ENCODE measurements around the gene RTN4.
"Not testable (repeated sequence)": the region's sequence is repeated elsewhere in the genome, so short reads cannot be mapped to it uniquely, and the experiment has no call there.

Gene RTN4

DNA sequence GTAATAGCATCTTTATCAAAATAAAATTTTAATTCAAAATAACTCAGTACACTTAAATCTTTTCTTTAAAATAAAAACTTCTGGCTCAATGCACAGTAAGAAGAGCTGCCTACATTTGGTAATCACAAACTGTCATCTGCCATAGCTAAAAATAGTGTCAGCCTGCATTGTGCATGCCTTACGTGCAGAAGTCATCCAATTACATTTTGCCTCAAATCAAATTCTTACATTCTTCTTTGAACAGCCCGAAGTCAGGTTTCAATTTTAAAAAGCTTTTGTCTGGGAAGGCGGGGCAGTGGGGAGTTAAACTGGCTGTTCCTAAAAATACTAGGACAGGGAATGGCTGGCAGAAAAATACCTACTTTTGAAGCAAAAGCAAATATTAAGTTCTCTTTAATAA lies 51.1 kb downstream of the RTN4 start:
- TF ChIP-seq, protein P1, sequence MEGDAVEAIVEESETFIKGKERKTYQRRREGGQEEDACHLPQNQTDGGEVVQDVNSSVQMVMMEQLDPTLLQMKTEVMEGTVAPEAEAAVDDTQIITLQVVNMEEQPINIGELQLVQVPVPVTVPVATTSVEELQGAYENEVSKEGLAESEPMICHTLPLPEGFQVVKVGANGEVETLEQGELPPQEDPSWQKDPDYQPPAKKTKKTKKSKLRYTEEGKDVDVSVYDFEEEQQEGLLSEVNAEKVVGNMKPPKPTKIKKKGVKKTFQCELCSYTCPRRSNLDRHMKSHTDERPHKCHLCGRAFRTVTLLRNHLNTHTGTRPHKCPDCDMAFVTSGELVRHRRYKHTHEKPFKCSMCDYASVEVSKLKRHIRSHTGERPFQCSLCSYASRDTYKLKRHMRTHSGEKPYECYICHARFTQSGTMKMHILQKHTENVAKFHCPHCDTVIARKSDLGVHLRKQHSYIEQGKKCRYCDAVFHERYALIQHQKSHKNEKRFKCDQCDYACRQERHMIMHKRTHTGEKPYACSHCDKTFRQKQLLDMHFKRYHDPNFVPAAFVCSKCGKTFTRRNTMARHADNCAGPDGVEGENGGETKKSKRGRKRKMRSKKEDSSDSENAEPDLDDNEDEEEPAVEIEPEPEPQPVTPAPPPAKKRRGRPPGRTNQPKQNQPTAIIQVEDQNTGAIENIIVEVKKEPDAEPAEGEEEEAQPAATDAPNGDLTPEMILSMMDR (IDR thresholded peaks at IDR 0.05; ENCODE audit: low read length, missing control alignments), result no peak
- peak; percentile 64 for DNase-seq (ENCODE audit: low read depth)
- H3K4me3 ChIP-seq (replicated peaks; ENCODE audit: low read depth, low read length), result no peak overlapping the region

DNA sequence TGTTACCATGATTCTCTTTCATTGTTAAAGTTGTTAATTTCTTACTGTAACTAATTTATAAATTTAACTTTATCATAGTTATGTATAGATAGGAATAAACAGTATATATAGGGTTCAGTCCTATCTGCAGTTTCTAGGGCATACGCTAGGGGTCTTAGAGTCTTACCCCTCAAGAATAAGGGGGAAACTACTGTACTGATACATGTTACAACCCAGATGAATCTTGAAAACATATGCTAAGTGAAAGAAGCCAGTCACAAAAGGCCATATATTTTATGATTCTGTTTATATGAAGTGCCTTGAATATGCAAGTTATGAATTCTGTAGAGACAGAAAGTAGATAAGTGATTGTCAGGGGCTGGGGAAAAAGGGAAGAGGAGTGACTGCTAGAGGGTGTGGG lies 52.4 kb downstream of the RTN4 start:
- TF ChIP-seq, protein P1 (IDR thresholded peaks at IDR 0.05; ENCODE audit: low read length, missing control alignments), result no peak
- H3K4me3 ChIP-seq (replicated peaks; ENCODE audit: low read depth, low read length), result no peak overlapping the region

DNA sequence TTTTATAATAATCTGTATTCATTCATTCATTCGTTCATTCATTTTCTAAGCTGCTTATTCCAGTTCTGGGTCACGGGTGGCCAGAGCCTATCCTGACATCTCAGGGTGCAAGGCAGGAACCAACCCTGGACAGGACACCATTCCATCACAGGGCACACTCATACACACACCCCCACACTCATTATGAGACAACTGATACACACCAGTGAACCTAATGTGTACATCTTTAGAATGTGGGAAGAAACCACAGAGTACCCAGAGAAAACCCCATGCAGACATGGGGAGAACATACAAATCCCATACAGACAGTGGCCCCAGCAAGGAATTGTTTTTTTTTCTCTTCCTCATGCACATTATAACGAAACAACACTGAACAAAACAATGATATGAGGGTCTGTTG lies 54.7 kb downstream of the RTN4 start:
- H3K4me3 ChIP-seq (replicated peaks; ENCODE audit: low read depth, low read length), result no peak overlapping the region
- DNase-seq (ENCODE audit: low read depth), result no peak
- TF ChIP-seq, protein P1 (IDR thresholded peaks at IDR 0.05; ENCODE audit: low read length, missing control alignments), result no peak

More for the DNA sequence above, 52.4 kb downstream of the RTN4 start:
- no peak for DNase-seq (ENCODE audit: low read depth)

DNA sequence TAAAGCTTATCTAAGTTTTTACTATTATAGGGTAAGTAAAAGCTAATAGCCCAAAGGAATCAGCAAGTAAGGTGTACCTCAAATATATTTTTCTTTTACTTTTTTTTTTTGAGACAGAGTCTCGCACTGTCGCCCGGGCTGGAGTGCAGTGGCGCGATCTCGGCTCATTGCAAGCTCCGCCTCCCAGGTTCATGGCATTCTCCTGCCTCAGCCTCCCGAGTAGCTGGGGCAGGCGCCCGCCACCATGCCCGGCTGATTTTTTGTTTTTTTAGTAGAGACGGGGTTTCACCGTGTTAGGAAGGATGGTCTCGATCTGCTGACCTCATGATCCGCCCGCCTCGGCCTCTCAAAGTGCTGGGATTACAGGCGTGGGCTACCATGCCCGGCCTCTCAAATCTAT lies 59.6 kb downstream of the RTN4 start:
- not testable (repeated sequence) for DNase-seq (ENCODE audit: low read depth); H3K4me3 ChIP-seq (replicated peaks; ENCODE audit: low read depth, low read length)

DNA sequence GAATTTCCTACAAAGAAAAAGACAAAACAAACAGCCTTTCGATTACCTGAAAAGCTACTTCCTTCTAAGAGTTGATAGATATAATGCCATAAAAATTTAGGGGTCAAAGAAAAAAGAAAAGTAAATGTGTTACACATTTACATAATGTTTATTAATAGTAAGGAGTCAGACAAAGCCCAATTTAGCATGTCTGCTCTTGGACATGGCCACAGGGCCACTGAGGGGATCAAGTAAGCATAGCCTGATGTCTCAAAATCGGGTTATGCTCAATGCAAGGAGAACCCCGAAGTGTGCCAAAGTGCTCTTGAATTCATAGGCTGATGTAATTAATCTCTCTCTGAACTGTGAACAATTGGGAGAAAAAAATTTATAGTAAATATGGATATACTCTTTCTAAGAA lies 61.6 kb downstream of the RTN4 start:
- no peak overlapping the region for H3K4me3 ChIP-seq (replicated peaks; ENCODE audit: low read depth, low read length)
- TF ChIP-seq, protein P1 (IDR thresholded peaks at IDR 0.05; ENCODE audit: low read length, missing control alignments), result no peak
- DNase-seq (ENCODE audit: low read depth), result no peak

DNA sequence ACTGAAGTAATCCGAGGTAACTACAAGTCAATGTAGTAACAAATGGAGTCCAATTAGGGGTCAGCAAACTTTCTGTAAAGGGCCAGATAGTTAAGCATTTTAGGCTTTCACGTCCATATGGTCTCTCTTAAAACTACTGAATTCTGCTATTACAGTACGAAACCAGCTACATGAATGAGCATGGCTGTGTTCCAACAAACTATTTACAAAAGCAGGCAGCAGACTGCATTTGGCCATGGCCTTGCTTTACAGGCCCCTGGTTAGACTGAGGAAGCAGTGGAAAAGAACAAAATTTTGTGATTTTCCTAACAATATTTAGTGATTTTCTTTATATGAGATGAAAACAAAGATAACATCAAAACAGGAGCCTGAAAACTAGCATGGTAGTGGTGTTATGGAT lies 64.0 kb downstream of the RTN4 start:
- no peak for DNase-seq (ENCODE audit: low read depth)
- no peak overlapping the region for H3K4me3 ChIP-seq (replicated peaks; ENCODE audit: low read depth, low read length)
- TF ChIP-seq, protein P1 (IDR thresholded peaks at IDR 0.05; ENCODE audit: low read length, missing control alignments), result no peak

DNA sequence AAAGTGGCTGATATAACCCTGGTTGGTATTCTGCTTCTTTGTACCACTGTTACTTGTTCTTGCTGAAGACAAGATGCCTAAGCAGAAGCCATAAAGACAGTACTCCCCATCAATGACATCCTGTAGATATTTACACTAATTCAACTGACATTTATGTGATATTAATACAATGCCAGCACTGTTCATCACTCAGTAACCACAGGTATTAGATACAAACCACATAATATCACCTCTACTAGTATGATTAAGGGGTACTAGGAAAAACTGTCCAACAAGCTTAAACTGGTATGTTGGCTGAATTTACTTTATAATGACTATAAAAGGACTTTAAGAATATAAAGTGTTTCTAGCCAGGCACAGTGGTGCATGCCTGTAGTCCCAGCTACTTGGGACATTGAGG lies 65.8 kb downstream of the RTN4 start:
- no peak for DNase-seq (ENCODE audit: low read depth)
- TF ChIP-seq, protein P1 (IDR thresholded peaks at IDR 0.05; ENCODE audit: low read length, missing control alignments), result no peak
- H3K4me3 ChIP-seq (replicated peaks; ENCODE audit: low read depth, low read length), result no peak overlapping the region

All from fibroblast of pulmonary artery (primary cell).